GM18868 (cell line): ENCODE measurements around the gene PSMD2.

Experiments
- ATAC-seq: cut with Tn5 transposase; IDR thresholded peaks from one replicate; pipeline ENCODE4 v1.9.1; 2021; ENCODE audit warnings: mild to moderate bottlenecking, moderate library complexity; ENCODE audit not compliant: unreplicated experiment

Gene PSMD2

DNA sequence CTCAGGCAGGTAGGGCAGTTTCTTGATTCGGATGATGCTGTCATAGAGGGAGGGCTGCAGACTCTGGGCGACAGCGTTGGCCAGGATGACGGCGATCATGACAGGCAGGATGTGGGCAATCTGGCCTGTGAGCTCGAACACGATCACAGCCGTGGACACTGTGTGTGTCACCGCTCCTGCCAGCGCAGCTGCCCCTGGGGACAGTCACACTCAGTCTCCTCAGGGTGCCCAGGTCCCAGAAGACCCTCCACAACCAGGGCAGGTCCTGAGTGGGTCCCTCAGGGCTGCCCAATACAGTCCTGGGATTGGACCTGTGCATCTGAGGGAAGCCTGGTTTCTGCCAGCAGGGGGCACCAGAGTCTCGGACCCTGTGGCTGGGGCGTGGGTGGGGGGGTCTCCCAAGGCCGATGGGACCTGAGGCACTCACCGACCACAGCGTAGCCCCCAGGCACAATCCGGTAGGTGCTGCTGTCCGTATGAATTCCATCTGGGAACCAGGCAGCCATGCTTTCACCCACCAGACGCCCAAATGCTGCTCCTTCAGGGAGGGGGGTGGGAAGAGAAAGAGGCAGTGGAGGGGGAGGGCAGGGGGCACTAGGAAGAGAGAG is 55.2 kb downstream of the PSMD2 start:
- no peak for ATAC-seq

DNA sequence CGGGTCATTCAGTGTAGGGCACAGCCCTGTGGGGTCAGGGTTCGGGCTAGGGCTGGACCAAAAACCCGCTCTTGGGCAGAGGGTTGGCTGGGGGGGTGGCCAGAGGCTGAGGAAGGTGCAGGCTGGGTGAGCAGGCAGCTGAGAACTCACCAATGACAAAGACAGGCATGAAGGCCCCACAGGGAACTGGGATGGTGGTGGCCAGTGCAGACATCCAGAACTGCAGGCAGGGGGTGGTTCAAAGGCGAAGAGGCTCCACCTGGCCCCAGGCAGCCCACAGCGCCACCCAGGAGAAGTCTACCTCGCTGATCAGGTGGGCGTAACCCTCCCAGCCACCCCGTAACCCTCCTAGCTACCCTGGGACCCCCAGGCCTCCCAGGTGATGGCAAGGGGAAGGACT is 55.7 kb downstream of the PSMD2 start:
- ATAC-seq, result no peak

DNA sequence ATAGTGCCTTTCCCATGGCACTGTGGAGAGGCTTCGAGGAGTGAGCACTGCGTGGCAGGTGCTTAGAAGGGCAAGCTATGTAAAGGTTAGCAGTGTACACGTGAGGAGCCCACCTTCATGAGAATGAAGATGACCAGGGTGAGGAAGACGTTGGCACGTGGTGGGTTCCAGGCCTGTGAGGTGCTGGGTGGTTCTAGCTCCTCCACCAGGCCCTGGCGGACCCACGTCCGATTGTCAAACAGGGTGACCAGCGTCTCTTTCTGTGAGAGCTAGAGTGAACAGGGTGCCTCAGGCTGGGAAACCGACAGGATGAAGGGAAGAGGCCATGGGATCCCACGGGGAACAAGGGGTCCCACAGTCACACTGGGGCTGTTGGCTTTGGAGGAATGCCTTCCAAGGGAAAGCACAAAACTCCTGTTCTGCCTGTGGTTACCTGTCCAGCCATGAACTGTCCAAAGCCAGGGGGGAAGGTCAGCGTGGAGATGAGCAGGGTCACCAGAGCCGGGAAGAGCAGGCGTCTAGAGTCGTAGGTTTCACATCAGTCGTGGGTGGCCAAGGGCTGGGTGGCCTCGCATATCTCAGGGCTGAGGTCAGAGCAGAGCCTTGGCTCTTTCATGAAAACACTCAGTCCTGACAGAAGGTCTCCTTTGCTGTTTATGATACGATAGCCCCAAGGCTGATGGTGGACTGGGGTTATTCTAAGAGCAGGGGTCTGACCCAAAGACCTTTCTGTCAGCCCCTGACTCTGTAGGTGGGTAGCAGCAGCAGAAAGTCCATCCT is 56.4 kb downstream of the PSMD2 start:
- ATAC-seq, result no peak

DNA sequence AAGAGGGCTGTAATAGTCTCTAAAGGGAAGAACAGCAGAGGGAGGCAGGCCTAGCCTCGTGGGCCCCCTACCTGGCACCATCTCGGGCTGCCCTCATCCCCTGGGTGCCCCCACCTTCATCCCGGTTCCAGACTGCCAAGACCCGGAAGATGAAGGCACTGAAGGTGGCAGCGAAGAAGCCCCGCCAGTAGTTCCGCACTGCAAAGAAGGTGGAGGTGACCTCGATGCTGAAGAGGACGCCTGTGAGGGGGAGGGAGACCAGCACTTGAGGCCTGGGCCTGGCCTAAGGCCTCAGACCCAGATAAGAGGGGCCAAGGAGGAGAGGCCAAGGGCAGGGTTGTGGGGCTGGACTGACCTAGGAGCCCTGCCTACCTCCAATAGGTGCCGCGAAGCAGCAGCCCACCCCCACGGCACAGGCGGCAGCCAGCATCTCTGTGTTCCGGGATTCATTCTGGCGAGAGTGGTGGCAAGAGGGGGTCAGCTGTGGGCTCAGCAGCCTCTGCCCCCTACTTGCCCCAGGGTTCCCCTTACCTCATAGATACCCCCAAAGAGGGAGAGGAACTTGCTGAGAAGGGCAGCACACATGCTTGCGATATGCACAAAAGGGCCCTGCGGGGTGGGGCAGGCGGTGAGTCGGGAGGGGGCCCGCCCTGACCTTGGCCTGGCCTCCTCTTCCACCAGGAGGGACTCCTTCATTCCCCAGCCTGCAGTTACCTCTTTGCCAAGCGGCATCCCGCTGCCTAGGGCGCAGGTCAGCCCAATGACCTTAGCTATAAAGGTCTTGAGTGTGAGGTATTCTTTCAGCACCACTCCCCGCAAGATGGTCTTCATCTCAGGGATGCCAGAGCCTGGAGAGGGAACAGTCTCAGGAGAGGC is 58.4 kb downstream of the PSMD2 start:
- no peak for ATAC-seq

DNA sequence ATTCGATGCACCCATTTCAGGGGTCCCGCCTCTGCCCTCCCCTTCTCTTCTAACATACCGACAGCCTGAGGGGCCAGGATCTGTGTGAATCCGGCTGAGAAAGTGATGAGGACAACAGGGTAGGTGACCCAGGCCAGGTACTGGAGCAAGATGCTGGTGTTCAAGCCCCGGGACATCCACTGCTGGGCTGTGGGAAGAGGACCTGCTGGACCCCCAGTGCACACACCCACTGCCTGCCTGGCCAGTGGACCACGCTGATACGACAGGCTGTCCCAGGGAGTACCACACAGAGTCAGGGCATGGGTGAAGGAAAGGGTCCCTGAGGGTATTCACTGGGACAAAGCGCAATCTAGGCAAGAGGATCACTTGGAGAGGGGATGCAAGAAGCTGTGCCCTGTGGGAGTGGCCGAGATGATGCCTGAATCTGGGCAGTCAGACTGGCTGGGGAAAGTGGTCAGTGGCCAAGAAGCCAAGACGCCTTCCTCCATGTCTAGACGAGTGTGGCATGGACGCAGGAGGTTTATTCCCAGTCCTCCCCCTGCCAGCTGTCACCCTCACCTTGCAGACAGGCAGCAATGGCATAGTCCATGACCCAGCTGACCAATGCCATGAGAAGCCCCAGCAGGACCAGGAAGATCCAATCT is 59.2 kb downstream of the PSMD2 start:
- ATAC-seq, result no peak
